Transverse colon (tissue), 4 donors: ENCODE measurements around the gene PES1. TPM values are rescaled to one million over a fixed set of nuclear protein-coding genes. Genes with fewer than 3 reads are reported as not detected.

ENCODE experiments used
- DNase-seq: peaks from one replicate; pipeline ENCODE4 v3.0.0-alpha.2; 2019
- H3K27ac ChIP-seq, 4 donors: fragments of 200-600 bp; sonication (generic); 2 replicates each; pipeline ENCODE4 v1.5.1; 2016 to 2018; ENCODE audit warnings: inconsistent platforms in 4 of 4
- H3K27me3 ChIP-seq: fragments of 200-600 bp; sonication (generic); 2 replicates; pipeline ENCODE4 v1.5.1; 2017; ENCODE audit warnings: inconsistent platforms
- H3K36me3 ChIP-seq, 4 donors: fragments of 200-600 bp; sonication (generic); 2 replicates each; pipeline ENCODE4 v1.5.1; 2017 to 2019; ENCODE audit warnings: inconsistent platforms in 4 of 4
- H3K4me1 ChIP-seq, 4 donors: fragments of 200-600 bp; sonication (generic); 2 replicates each; pipeline ENCODE4 v1.5.1; 2017 to 2020; ENCODE audit warnings: inconsistent platforms in 4 of 4
- H3K4me3 ChIP-seq, 4 donors: fragments of 200-600 bp; sonication (generic); 1 replicate in 1 of 4; 2 replicates in 3 of 4; pipeline versions ENCODE4 v1.5.1 to v1.6.1; 2017 to 2019; ENCODE audit warnings: inconsistent platforms in 4 of 4
- H3K9me3 ChIP-seq, 2 donors: fragments of 200-600 bp; sonication (generic); 2 replicates each; pipeline ENCODE4 v1.5.1; 2017 to 2019; ENCODE audit warnings: inconsistent platforms in 2 of 2
- EP300 ChIP-seq: sonication (generic); formaldehyde crosslinking; IDR thresholded peaks from one replicate; pipeline ENCODE4 v1.6.1; 2017; ENCODE audit warnings: antibody characterized with exemption, low read depth
- POLR2A ChIP-seq: fragments of 450-650 bp; IDR thresholded peaks from one replicate; pipeline ENCODE4 v1.6.1; 2016; ENCODE audit warnings: antibody characterized with exemption, mild to moderate bottlenecking, moderate library complexity
- POLR2AphosphoS5 ChIP-seq, 3 donors: sonication (generic); formaldehyde crosslinking; IDR thresholded peaks; one replicate each; pipeline ENCODE4 v1.6.1; 2016; ENCODE audit warnings: antibody characterized with exemption in 3 of 3
- WGBS, 2 donors: methylation state at CpG; one replicate each; pipeline ENCODE4 v1.1.5; 2018; ENCODE audit warnings: low coverage in 1 of 2; 5-methylcytosine and 5-hydroxymethylcytosine counted together
- in situ Hi-C, 4 donors: fragments of 200-750 bp; cut with MboI; loops; one replicate each; pipeline versions ENCODE4 v1.15.0 to v1.15.1; 2017; ENCODE audit warnings: low sequenced_read_pairs in 3 of 4, low pct_ligation_motif_present in 1 of 4, low pct_unique_long_range_greater_than_20kb in 1 of 4
- intact Hi-C: fragments of 100-400 bp; cut with DNase I; formaldehyde crosslinking; loops from one replicate; pipeline ENCODE4 v1.15.1; 2023; ENCODE audit warnings: low total_unique reads
- total RNA-seq, 4 donors: library from RNA; depleted of rRNA; stranded (reverse); fragments of >200 nt; gene quantifications; one replicate each; pipeline ENCODE4 v1.1.0, GENCODE V29; 2016
- TF ChIP-seq, protein P1 (sequence below), 5 experiments: fragments of 200-600 bp in 3 of 5; fragments of 450-650 bp in 2 of 5; sonication (generic) in 3 of 5; IDR thresholded peaks; 1 replicate in 2 of 5; 2 replicates in 3 of 5; pipeline ENCODE4 v1.5.1; 2016 to 2017; ENCODE audit warnings: antibody characterized with exemption in 5 of 5, inconsistent platforms in 3 of 5, mild to moderate bottlenecking in 2 of 5, moderate library complexity in 1 of 5

The PES1 gene
- total RNA-seq, 4 donors from 2014 or later: 13.5 to 39.5 (median 30.6) TPM

DNA sequence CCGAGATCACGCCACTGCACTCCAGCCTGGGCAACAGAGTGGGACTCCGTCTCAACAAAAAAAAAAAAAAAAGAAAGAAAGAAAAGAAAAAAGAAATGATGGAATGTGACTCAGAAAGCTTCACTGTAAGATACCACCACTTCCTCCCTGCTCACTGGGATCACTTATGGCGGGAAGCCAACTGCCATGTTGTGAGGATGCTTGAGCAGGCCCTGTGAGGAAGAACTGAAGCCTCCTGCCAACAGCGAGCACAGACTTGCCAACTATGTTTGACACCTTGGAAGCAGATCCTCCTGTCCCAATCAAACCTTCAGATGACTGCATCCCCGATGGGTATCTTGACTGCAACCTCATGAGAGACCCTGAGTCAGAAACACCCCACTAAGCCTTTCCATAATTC, 53.4 kb downstream of the PES1 start:
- no peak for DNase-seq
- no peaks in the 10 kb centered on the region for H3K36me3 ChIP-seq
- no peak overlapping the region for H3K4me3 ChIP-seq
- H3K4me1 ChIP-seq: peaks cover 4 to 11% (median 9%) of the 10 kb centered on the region in 4 donors
- in situ Hi-C loops (no loop called here), intact Hi-C loops (no loop called here)
- no peaks in the 10 kb centered on the region for H3K9me3 ChIP-seq
- peaks cover 25% of the 10 kb centered on the region for H3K27me3 ChIP-seq
- TF ChIP-seq POLR2AphosphoS5 (IDR thresholded peaks at IDR 0.05) (no peak), EP300 (no peak)
- TF ChIP-seq, protein P1, sequence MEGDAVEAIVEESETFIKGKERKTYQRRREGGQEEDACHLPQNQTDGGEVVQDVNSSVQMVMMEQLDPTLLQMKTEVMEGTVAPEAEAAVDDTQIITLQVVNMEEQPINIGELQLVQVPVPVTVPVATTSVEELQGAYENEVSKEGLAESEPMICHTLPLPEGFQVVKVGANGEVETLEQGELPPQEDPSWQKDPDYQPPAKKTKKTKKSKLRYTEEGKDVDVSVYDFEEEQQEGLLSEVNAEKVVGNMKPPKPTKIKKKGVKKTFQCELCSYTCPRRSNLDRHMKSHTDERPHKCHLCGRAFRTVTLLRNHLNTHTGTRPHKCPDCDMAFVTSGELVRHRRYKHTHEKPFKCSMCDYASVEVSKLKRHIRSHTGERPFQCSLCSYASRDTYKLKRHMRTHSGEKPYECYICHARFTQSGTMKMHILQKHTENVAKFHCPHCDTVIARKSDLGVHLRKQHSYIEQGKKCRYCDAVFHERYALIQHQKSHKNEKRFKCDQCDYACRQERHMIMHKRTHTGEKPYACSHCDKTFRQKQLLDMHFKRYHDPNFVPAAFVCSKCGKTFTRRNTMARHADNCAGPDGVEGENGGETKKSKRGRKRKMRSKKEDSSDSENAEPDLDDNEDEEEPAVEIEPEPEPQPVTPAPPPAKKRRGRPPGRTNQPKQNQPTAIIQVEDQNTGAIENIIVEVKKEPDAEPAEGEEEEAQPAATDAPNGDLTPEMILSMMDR (IDR thresholded peaks at IDR 0.05): no peak
- no peak overlapping the region for H3K27ac ChIP-seq
- 90 to 96% methylated on average over 4 to 6 of the region's 6 CpGs for WGBS, 2 donors

DNA sequence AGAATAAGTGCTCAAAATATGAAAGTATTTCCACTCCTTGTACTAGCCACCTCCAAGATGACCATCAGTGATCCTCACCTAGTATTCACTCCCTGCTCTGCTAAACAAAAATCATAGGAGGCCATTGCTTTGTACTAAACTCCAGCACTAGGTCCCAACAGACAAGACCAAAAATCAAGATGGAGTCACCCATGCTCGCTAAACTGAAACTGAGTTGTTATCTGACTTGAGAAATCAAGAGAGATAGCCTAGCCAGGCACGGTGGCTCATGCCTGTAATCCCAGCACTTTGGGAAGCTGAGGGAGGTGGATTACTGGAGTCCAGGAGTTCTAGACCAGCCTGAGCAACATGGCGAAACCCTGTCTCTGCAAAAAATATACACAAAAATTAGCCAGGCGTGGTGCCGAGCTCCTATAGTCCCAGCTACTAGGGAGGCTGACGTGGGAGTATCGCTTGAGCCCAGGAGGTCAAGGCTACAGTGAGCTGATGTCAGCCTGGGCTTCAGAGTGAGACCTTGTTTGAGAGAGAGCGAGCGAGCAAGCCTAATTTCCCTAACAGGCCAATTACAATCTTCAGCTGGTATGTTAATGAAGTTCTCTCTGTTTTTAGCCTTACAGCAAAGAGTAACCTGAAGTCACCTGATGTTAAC, 54.5 kb downstream of the PES1 start:
- TF ChIP-seq POLR2AphosphoS5 (IDR thresholded peaks at IDR 0.05): no peak
- TF ChIP-seq, protein P1 (IDR thresholded peaks at IDR 0.05): no peak
- TF ChIP-seq POLR2A: no peak
- no peak for TF ChIP-seq EP300
- WGBS, 2 donors: 85 to 100% methylated on average over 1 to 9 of the region's 9 CpGs
- H3K4me3 ChIP-seq: no peak overlapping the region
- in situ Hi-C loops: no loop called here
- intact Hi-C loops: no loop called here
- peaks cover 2 to 6% (median 4%) of the 10 kb centered on the region in 4 donors for H3K4me1 ChIP-seq
- no peaks in the 10 kb centered on the region for H3K36me3 ChIP-seq
- DNase-seq: no peak
- H3K9me3 ChIP-seq: no peaks in the 10 kb centered on the region
- peaks cover 15% of the 10 kb centered on the region for H3K27me3 ChIP-seq
- H3K27ac ChIP-seq: no peak overlapping the region

DNA sequence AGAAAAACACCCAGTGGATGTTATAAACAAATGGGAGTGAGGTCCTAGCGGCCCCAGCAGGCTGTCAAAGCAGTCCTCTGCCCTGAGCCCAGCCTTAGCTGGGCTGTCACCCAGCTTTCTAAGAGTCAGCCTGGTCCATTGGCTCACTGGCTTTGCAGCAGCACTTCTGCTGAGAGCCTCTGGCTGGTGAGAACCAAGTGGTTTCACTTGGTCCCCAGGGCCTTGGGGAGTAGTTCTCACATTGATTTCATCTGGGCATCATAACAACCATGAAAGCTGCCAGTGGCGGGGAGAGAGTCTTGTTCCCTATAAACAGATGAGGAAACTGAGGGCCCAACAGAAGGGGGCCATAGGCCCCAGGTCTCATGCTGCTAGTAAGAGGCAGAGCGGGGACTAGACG, 56.5 kb downstream of the PES1 start:
- 84% methylated on average over 4 of the region's 4 CpGs; no CpG with 5 or more reads in 1 of the 2 donors for WGBS, 2 donors

DNA sequence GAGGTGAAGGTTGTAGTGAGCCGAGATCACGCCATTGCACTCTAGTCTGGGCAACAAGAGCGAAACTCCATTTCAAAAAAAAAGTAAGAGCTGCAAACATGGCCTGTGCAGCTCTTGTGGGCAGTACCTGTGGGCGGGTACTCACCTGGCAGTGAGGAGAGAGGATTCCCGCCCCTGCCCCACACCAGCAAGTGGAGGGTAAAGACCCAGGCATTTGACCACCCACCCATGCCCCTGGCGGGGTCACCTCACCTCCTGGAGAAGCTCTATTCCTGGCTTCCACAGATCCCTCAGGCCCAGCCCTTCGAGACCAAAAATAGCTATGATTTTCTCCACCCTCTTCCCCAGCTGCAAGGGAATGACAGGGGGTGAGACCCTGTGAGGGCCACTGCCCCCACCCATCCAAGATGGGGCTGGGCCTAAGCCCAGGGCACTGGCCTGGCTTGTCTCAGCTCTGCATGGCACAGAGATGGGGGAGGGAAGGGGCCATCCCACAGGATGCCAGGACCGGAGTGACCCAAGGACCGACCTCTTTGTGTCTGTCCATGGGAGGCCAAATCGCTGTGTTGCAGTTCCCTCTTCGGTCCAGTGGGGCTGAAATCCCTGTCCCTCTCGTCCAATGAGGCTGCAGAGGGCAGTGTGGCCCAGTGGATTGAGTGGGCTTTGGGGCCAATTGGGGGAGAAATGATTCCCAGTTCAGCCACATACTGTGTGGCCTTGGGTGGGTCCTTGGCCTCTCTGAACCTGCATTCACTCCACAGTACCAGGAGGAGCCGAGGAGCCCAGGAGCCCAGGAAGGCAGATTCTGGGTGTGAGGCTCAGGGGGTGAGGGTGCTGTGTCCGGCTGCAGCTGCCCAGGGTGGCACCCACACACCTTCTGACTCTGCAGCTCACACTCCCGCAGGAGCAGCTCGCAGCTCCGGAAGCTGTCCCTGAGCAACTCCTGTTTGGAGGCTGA, 59.8 kb downstream of the PES1 start:
- 83 to 89% methylated on average over 1 to 17 of the region's 17 CpGs for WGBS, 2 donors
- Histone ChIP-seq H3K27ac (no peak overlapping the region), H3K9me3 (no peaks in the 10 kb centered on the region), H3K4me3 (no peak overlapping the region), H3K4me1 (no peaks in the 10 kb centered on the region), H3K27me3 (no peaks in the 10 kb centered on the region), H3K36me3 (no peaks in the 10 kb centered on the region)
- TF ChIP-seq, protein P1 (IDR thresholded peaks at IDR 0.05): no peak
- TF ChIP-seq EP300 (no peak), POLR2AphosphoS5 (IDR thresholded peaks at IDR 0.05) (no peak), POLR2A (no peak)
- intact Hi-C loops: no loop called here
- in situ Hi-C loops: no loop called here
- no peak for DNase-seq

More for the DNA sequence above, 56.5 kb downstream of the PES1 start:
- intact Hi-C loops: no loop called here
- in situ Hi-C loops: no loop called here
- Histone ChIP-seq H3K9me3 (no peaks in the 10 kb centered on the region), H3K27me3 (no peaks in the 10 kb centered on the region), H3K27ac (no peak overlapping the region), H3K4me3 (no peak overlapping the region), H3K36me3 (no peaks in the 10 kb centered on the region), H3K4me1 (no peaks in the 10 kb centered on the region)
- TF ChIP-seq EP300 (no peak), POLR2AphosphoS5 (IDR thresholded peaks at IDR 0.05) (no peak), POLR2A (no peak)
- TF ChIP-seq, protein P1 (IDR thresholded peaks at IDR 0.05): no peak
- DNase-seq: no peak
